ENCODE data around the gene MATCAP1.

The MATCAP1 gene

DNA sequence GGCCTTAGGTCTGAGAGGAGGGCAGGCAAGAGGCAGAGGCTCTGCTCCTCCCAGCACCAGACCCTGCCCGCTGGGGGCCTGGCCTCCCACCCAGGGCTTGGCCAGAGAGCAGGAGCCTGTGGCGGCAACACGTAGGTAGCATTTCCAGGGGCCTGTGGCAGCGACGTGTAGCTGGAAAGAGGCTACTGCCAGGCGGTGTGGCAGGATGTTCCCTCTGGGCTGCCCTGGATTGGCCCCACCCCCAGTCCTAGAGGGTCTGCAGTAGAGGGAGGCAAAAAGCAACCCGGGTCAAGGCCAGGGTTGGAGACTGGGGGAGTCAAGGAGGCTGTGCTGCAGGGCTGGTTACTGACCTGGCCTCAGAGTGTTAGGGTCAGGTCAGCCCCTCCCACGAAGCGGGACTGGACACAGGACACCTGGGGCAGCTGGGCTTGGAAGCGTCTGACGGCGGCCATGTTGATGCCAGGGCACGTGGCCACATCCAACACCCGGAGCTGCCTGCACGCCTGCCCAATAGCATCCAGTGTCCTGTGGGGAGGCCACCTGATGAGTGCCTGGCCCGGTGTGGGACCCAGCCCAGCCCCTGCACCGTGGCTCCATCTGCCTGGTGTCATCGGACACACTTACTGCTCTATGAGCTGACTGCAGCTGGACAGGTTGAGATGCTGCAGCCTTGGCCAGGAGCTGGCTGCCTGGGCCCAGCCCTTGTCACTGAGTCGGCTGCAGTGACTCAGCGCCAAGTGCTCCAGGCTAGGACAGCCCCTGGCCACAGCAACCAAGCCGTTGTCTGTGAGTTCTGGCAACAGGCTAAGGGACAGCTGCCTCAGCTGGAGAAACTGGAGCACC lies 23.7 kb upstream of the MATCAP1 start:
- DNase-seq = no peak

DNA sequence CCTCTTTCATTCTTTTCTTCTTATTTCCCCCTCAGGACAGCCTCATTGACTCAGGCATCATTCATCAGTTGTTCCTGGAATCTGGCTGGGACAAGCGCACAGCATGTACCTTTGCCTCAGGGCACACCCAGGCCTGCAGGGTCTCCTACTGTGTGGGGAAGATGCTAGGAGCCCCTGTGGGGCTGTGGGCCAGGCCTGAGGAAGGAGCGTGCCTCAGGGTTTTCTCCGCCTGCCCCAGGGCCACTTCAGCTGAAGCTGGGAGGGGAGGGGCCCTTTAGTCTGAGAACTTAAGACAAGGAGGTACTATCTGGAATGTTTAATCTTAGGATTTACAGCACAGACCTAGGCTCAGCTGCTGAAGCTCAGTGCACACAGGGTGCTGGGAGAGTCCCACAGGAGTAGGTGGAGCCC lies 23.1 kb upstream of the MATCAP1 start:
- DNase-seq = no peak

DNA sequence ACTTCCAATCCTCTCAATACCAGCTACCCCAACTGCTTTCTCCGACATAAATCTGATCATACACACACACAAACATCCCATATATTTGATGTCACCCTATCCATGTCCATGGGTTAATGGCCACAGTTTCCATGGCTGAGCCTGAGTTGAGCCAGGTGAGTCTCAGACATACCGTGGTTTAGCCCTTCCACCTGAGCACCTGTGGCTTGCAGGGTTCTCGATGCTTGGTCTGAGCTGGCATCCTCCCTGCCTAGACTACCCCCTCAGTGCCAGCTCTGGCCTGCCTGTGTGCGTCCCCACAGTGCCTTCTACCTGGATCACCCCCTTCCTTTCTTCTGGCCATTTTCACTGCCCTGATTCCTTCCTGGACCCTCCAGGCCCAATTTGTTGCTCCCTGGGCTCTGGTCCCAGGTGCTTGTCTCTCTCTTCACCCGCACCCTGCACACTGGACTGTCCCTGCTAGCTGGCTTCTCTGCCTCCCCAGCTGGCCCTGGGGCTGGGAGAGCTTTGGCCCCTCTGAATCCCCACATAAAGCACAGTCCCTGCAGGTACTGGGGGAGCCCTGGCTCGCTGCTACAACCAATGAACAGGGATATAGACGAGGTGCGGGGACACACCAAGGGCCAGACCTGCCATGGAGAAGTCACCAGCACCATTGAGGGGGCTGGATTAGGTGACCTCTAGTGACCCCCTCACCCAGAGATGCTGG lies 22.5 kb upstream of the MATCAP1 start:
- DNase-seq = no peak

DNA sequence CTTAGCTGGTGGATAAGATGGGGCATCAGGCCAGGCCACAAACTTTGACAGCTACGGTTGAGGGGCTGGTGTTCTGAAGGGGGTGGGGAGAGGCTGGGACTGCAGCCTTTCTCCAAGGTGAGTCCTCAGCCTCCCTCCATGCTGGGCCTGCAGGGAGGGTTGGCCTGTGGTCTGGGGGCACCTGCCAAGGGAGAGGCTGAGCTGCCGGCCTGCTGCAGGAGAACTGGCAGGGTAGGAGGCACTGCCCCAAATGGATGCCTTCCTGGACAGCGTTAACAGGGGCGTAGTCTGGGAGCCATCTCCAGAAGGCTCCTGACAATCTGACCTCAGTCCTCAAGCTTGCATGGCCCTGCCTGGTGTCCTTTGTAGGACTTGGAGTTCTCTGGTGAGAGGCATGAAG lies 20.3 kb upstream of the MATCAP1 start:
- DNase-seq = no peak

DNA sequence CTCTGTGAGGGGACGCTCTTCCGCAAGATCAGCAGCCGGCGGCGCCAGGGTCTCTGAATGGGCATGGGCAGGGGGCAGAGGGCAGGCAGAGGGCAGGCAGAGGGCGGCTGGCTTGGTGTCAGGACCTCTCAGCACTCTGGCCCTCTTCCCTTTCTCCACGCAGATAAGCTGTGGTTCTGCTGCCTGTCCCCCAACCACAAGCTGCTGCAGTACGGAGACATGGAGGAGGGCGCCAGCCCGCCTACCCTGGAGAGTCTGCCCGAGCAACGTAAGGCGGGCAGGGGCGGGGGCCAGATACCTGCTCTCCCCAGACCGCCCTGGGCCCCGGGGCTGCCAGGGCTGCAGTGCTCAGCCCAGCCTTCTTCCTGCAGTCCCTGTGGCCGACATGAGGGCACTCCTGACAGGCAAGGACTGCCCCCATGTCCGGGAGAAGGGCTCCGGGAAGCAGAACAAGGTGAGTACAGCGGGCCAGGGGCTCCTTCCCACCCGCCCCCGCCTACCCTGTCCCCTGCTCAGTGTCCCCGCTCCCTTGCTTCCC lies 19.3 kb upstream of the MATCAP1 start:
- DNase-seq = no peak

DNA sequence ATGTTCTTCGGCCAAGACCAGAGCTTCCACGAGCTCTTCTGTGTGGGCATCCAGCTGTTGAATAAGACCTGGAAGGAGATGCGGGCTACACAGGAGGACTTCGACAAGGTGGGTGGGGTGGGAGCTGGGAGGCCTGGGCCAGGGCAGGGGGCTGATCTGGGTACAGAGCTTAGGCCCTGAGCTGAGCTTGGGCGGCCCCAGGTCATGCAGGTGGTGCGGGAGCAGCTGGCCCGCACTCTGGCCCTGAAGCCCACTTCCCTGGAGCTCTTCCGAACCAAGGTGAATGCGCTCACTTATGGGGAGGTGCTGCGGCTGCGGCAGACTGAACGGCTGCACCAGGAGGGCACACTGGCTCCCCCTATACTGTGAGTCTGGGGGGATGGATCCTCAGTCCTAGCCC lies 18.7 kb upstream of the MATCAP1 start:
- no peak for DNase-seq

DNA sequence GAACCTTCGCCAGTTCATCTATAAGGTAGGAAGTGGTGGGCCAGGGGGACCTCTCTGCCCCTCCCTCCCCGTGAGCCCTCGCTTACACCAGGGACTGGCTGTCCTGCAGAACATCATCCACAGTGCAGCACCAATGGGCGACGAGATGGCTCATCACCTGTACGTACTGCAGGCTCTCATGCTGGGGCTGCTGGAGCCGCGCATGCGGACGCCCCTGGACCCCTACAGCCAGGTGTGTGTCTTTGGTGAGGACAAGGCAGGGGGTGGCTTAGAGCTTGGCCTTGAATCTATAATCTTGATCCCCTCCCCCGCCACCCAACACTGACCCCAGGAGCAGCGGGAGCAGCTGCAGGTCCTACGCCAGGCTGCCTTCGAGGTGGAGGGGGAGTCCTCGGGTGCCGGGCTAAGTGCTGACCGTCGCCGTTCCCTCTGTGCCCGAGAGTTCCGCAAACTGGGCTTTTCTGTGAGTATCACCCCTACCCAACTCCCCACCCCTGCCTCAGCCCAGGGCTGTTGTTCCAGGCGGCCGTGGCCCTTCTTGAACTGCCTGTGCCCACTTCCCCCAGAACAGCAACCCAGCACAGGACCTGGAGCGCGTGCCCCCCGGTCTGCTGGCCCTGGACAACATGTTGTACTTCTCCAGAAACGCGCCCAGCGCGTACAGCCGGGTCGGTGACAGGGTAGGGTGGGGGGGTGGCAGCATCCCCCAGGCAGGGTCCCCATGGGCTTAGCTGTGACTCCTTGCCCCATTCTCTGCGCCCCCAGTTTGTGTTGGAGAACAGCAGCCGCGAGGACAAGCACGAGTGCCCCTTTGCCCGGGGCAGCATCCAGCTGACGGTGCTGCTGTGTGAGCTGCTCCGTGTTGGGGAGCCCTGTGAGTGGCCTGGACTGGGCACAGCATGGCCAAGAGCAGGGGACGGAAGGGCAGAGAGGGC lies 17.9 kb upstream of the MATCAP1 start:
- no peak for DNase-seq

DNA sequence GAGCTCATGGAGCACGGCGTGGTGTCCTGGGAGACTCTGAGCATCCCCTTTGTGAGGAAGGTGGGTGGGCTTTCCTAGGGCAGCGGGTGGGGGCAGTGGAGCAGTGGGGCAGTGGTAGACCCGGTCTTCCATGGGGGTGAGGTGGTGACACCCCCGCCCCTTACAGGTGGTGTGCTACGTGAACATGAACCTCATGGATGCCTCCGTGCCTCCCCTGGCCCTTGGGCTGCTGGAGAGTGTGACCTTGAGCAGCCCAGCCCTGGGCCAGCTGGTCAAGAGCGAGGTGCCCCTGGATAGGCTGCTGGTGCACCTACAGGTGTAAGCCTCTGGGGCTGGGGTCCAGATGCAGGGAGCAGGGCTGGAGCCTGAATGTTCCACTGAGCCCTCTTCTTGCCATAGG lies 16.7 kb upstream of the MATCAP1 start:
- no peak for DNase-seq

DNA sequence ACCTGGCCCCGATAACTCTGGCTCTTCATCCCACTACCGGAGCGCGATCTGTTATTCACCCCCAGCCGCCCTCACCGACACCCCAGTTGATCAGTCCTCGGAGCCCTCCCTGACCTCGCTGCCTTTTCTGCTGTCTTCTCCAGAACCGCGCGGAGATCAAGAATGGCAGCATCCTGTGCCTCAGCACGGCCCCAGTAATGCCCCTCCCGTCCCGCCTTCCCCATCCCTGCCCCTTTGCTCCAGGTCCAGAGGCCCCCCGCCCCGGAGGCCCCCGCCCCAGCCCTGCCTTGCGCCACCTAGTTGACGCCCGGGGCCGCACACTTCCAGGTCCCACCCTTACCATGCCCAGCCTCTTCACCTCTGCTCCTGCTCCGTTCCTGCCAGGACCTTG lies 16.0 kb upstream of the MATCAP1 start:
- DNase-seq = no peak

DNA sequence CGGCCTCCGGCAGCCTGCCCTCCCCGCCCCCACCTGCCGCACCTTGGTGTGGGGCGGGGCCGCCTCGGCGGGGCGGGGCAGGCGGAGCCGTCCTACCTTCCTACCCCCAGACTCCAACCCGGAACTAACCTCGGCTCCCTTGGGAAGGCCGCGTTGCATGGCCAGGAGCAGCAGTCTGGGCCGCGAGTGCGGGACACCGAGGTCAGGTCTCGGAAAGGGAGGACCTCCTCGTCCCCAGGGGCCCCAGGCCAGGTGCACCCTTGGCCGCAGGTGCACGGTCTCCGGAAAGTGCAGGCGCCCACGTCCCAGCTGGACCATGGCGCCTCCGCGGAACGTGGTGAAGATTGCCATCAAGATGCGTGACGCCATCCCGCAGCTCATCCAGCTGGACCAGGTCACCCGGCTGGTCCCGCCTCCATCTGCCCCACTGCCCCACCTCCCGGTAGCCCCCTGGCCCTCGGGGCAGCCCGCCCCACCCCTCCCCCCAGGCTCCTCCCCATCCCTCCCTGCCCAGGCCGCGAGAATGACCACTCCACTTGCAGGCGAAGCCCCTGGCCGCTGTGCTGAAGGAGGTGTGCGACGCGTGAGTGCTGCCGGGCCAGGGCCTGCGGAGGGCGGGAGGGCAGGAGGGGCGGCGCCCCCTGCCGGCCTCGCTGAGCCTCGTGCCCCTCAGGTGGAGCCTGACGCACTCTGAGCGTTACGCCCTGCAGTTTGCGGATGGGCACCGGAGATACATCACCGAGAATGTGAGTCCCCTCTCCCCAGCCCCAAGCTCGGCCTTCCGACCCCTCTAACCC lies 15.4 kb upstream of the MATCAP1 start, which contains the start of gene ELMO3:
ELMO3 (plus strand) TSS at position 121 of the 797 bp plus-strand sequence; CDS start at position 317, 196 bp downstream.
- DNase-seq = no peak

DNA sequence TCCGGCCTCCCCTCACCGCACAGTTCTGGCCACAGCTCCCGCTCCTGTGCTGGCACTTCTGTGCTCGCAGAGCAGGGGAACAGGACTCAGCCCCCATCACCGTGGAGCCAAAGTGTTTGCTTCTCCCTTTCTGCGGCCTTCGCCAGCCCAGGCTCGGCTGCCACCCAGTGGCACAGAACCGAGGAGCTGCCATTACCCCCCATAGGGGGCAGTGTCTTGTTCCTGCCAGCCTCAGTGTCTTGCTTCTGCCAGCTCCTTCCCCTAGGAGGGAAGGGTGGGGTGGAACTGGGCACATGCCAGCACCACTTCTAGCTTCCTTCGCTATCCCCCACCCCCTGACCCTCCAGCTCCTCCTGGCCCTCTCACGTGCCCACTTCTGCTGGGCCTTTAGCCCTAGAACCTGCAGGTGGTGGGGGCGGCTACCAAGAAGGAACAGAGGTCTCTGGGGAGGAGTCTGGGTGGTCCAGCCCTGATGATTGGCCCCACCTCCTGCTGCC lies 14.5 kb upstream of the MATCAP1 start:
- DNase-seq = no peak

DNA sequence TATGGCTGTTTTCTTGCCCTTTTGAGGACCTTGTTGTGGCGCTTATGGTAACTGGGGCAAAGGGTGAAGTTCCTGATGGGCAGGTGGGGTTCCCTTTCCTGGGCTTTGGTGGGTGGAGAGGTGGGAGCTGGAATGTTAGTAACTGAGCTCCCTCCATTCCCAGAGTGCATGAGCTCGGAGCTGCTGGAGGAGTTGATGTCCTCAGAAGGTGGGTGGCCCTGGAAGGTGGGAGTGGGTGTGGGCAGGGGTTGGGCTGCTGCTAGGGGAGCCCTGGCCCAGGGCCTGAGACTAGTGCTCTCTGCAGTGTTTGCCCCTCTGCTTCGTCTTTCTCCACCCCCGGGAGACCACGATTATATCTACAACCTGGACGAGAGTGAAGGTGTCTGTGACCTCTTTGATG lies 13.9 kb upstream of the MATCAP1 start:
- DNase-seq = no peak

DNA sequence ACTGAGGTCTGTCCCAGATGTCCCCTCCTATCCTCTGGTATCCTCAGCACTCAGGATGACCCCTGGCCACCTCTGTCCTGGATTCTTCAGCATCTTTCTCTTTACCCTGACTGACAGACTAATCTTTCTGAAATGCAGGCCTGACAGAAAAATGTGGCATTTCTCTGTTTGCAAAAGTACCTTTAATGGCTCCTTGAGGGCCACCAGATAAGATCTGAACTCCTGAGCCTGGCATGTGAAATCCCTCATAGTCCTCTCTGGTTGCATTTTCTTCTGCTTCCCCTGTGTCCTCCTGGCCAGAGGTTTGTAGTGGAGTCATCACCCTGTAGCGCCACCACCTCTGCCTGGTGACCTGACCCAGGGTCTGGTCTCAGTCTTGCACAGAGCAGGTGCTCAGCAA lies 13.1 kb upstream of the MATCAP1 start:
- DNase-seq = no peak

DNA sequence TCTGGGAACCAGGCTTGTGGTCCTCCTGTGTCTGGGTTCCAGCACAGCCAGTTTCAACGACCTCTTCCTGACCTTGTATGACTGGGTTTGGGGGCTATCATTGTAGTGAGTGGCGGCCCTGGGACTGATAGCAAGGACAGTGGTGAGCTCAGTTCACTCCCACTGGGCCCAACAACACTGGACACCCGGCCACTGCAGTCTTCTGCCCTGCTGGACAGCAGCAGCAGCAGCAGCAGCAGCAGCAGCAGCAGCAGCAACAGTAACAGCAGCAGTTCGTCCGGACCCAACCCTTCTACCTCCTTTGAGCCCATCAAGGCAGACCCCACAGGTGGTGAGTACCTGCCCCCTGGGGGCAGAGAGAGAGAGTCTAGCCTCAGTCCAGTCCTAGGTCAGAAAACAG lies 11.9 kb upstream of the MATCAP1 start:
- DNase-seq = no peak

DNA sequence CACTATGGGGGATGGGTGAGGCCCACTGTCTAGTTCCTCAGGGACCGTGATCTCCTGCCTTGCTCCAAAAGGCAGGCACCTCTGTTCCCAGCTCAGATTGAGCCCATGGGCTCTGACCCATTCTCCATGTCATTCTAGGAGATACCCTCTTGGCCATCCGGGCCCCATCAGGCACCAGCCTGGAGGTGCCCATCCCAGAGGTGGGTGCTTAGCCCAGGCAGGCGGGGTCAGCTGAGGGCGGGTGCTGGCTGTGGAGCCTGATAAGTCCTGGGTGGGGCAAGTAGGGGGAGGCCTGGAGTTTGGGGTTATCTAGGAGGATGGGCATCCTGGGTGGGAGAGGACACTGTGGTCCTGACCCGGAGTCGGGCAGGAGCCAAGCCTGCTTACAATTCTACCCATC lies 10.5 kb upstream of the MATCAP1 start:
- no peak for DNase-seq

DNA sequence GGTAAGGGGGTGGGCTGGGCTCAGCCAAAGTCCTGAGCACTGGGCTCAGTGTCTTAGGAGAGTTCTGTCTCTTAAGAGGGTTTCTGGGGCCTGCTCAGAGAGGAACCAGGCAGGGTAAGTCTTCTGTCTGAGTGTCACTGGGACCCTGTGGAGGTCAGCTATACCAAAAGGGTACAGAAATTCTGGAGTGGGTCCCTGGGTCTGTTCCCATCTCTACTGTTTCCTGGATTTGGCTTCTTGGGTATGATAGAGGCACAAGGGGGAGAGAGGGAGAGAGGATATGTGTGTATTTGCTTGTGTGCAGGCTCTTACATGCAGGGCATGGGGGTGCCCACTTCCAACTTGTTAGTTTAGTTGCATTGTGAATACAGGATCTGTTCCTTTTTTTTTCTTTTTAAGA lies 9.8 kb upstream of the MATCAP1 start:
- no peak for DNase-seq

DNA sequence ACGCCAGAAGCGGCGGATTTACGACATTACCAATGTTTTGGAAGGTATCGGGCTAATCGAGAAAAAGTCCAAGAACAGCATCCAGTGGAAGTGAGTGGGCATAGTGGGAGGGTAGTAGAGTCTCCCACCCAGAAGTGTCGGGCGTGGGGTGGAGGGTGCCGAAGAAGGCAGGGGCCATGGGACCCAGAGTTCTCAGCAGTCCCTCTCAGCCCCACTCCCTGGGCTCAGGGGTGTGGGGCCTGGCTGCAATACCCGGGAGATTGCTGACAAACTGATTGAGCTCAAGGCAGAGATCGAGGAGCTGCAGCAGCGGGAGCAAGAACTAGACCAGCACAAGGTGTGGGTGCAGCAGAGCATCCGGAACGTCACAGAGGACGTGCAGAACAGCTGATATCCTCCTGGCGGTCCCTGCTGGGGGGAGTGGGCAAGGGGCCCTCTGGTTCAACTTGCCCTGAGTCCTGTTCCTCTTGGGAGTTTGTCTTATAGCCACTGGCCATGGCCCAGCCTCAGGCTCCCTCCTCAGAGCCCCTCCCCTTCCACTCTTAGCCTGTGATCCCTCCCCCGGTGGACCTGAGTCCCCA lies 9.1 kb upstream of the MATCAP1 start:
- DNase-seq = no peak

DNA sequence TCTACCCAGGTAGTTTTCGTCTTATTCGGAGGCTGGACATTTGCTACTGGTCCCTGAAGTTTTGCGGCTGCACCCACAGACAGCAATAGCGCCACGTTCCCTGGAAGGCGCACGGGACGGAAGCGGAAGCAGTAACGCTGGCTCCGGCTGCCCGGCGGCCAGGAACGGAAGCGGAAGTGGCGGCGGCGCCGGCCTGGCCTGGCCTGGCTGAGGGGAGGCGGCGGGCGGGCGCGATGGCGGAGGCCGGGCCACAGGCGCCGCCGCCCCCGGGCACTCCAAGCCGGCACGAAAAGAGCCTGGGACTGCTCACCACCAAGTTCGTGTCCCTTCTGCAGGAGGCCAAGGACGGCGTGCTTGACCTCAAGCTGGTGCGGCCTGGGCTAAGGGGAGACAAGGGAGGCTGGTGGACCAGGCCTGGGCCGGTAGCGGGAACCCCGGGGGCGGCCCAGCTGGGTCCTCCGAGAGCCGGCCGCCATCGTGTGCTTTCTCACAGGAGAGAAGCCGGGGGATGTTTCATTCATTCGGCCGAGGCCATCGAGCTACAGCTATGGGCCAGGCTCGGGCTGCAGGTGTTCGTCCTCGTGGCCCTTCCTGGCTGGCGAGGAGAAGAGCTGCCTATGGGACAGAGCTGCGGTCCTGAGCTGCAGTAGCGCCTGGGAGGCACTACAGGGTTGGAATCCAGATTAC lies 8.4 kb upstream of the MATCAP1 start, which contains the start of gene E2F4:
E2F4 (plus strand) TSS at position 161 of the 687 bp plus-strand sequence; CDS start at position 234, 73 bp downstream.
- DNase-seq = peak; percentile 87

DNA sequence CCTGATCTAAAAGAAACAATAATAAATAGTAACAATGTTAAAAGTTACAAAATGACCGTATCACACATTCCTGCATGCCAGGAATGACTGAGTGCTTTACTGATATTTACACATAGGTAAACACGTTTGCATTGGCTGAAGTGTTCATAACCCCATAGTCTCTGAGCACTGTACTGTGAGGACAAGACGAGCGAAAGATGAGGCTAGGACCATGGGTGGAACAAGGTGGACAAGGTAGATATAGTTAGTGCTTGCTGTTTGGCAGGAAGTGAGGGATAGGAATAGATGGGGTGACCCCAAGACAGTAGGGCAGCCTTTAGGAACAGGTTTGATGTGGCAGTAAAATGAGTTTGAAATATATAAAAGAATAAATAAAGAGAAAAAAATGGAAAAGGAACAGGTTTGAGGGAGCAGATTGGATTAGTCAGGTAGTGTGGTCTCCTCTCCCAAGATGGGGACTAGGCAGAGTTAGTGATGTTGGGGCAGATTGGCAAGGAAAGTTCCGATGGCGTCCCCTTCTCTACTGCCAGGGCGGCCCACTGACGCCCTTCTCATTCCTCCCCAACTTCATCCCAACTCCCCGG lies 7.7 kb upstream of the MATCAP1 start:
- no peak for DNase-seq
